ENCODE measurements around the gene ANXA6. TPM values are rescaled to one million over a fixed set of nuclear protein-coding genes. Genes with fewer than 3 reads are reported as not detected.

The ANXA6 gene
- polyA plus RNA-seq, 3 donors, result 60.6 to 124 (median 93.5) TPM

DNA sequence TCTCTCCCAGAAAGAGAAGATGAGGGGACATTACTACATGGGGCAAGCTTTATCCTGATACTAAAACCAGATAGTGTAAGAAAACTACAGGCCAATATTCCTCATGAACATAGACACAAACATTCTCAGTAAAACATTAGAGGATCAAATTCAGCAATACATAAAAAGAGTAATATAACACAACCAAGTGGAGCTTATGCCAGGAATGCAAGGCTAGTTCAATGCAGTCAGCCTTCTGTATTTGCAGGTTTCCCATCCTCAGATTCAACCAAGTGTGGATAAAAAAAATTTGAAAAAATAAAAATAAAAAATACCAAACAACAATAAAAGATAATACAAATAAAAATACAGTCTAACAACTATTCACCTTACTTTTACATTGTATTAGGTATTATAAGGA, 35.0 kb upstream of the ANXA6 start:
- intact Hi-C loops (cut with micrococcal nuclease), result no loop called here
- Mint-ChIP-seq H3K9me3 (peaks cover 5 to 22% (median 12%) of the 10 kb centered on the region in 7 donors), H3K4me3 (no peak overlapping the region), H3K27me3 (ENCODE audit: low read depth in 3 of 3) (peaks cover 0 to 4% (median 0%) of the 10 kb centered on the region in 3 donors), H3K27ac (no peak overlapping the region), H3K4me1 (peaks cover 49% of the 10 kb centered on the region), H3K36me3 (peaks cover 71 to 91% of the 10 kb centered on the region in 2 donors)
- Histone ChIP-seq H3K4me2 (replicated peaks; ENCODE audit: extremely low read depth, low read length, poor library complexity, severe bottlenecking) (no peak overlapping the region), H3K4me1 (ENCODE audit: control insufficient read depth in 1 of 2, insufficient read depth in 2 of 2, low read length in 2 of 2) (peaks cover 27 to 29% of the 10 kb centered on the region in 2 donors), H4K20me1 (ENCODE audit: insufficient read depth, low read length) (peaks cover 45% of the 10 kb centered on the region), H3K27ac (ENCODE audit: low read depth in 1 of 2, low read length in 2 of 2) (no peak overlapping the region), H3K9me3 (replicated peaks in 1 of 2; ENCODE audit: control insufficient read depth in 1 of 2, insufficient read depth in 1 of 2, low read length in 2 of 2) (peaks cover 0 to 8% of the 10 kb centered on the region in 2 donors), H2AFZ (ENCODE audit: insufficient read depth, low read depth, low read length, poor library complexity, severe bottlenecking) (no peak overlapping the region), H3K9ac (ENCODE audit: insufficient read depth, low read length, poor library complexity, severe bottlenecking) (no peak overlapping the region), H3K4me3 (replicated peaks in 1 of 3; ENCODE audit: low read depth in 2 of 3, low read length in 3 of 3) (no peak overlapping the region), H3K79me2 (ENCODE audit: insufficient read depth, low read length) (peaks cover 45% of the 10 kb centered on the region), H3K36me3 (replicated peaks in 1 of 2; ENCODE audit: control insufficient read depth in 1 of 2, insufficient read depth in 2 of 2, low read length in 2 of 2) (peaks cover 49 to 77% of the 10 kb centered on the region in 2 donors), H3K27me3 (ENCODE audit: control insufficient read depth in 2 of 2, insufficient read depth in 2 of 2, low read length in 2 of 2) (no peaks in the 10 kb centered on the region)
- DNase-seq, result no peak
- TF ChIP-seq, protein P1, sequence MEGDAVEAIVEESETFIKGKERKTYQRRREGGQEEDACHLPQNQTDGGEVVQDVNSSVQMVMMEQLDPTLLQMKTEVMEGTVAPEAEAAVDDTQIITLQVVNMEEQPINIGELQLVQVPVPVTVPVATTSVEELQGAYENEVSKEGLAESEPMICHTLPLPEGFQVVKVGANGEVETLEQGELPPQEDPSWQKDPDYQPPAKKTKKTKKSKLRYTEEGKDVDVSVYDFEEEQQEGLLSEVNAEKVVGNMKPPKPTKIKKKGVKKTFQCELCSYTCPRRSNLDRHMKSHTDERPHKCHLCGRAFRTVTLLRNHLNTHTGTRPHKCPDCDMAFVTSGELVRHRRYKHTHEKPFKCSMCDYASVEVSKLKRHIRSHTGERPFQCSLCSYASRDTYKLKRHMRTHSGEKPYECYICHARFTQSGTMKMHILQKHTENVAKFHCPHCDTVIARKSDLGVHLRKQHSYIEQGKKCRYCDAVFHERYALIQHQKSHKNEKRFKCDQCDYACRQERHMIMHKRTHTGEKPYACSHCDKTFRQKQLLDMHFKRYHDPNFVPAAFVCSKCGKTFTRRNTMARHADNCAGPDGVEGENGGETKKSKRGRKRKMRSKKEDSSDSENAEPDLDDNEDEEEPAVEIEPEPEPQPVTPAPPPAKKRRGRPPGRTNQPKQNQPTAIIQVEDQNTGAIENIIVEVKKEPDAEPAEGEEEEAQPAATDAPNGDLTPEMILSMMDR (IDR thresholded peaks at IDR 0.05), result no peak

DNA sequence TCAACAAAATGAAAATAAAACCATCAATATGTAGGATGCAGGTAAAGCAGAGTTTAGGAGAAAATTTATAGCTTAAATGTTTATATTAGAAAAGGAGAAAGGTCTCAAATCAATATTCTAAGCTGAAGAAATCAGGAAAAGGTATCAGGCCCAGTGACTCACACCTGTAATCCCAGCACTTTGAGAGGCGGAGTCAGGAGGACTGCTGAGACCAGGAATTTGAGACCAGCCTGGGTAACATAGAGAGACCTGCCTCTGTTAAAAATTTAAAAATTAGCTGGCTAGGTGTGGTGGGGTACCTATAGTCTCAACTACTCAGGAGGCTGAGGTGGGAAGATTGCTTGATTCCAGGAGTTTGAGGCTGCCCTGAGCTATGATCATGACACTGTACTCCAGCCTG, 34.1 kb upstream of the ANXA6 start:
- H2AFZ ChIP-seq (ENCODE audit: insufficient read depth, low read depth, low read length, poor library complexity, severe bottlenecking), result no peak overlapping the region
- 100% methylated on average over 1 of the region's 1 CpG for WGBS (ENCODE audit: insufficient coverage)
- peaks cover 45% of the 10 kb centered on the region for H3K79me2 ChIP-seq (ENCODE audit: insufficient read depth, low read length)
- peaks cover 0 to 4% (median 0%) of the 10 kb centered on the region in 3 donors for H3K27me3 Mint-ChIP-seq (ENCODE audit: low read depth in 3 of 3)
- H3K9me3 ChIP-seq (replicated peaks in 1 of 2; ENCODE audit: control insufficient read depth in 1 of 2, insufficient read depth in 1 of 2, low read length in 2 of 2), result peaks cover 0 to 8% of the 10 kb centered on the region in 2 donors
- peaks cover 5 to 22% (median 12%) of the 10 kb centered on the region in 7 donors for H3K9me3 Mint-ChIP-seq
- no peak for DNase-seq
- intact Hi-C loops (cut with micrococcal nuclease), result no loop called here
- H3K27ac Mint-ChIP-seq, result peak overlapping the region in 2 of 7 donors; percentile 0 to 3
- H3K36me3 Mint-ChIP-seq, result peaks cover 71 to 91% of the 10 kb centered on the region in 2 donors
- no peak overlapping the region for H3K4me3 Mint-ChIP-seq
- TF ChIP-seq, protein P1 (IDR thresholded peaks at IDR 0.05), result no peak
- H3K4me1 ChIP-seq (ENCODE audit: control insufficient read depth in 1 of 2, insufficient read depth in 2 of 2, low read length in 2 of 2), result peaks cover 19% of the 10 kb centered on the region in 2 donors
- peaks cover 55% of the 10 kb centered on the region for H4K20me1 ChIP-seq (ENCODE audit: insufficient read depth, low read length)
- H3K4me2 ChIP-seq (replicated peaks; ENCODE audit: extremely low read depth, low read length, poor library complexity, severe bottlenecking), result no peak overlapping the region
- H3K4me3 ChIP-seq (replicated peaks in 1 of 3; ENCODE audit: low read depth in 2 of 3, low read length in 3 of 3), result no peak overlapping the region
- no peaks in the 10 kb centered on the region for H3K27me3 ChIP-seq (ENCODE audit: control insufficient read depth in 2 of 2, insufficient read depth in 2 of 2, low read length in 2 of 2)
- peaks cover 55 to 77% of the 10 kb centered on the region in 2 donors for H3K36me3 ChIP-seq (replicated peaks in 1 of 2; ENCODE audit: control insufficient read depth in 1 of 2, insufficient read depth in 2 of 2, low read length in 2 of 2)
- no peak overlapping the region for H3K9ac ChIP-seq (ENCODE audit: insufficient read depth, low read length, poor library complexity, severe bottlenecking)
- H3K4me1 Mint-ChIP-seq, result peaks cover 40% of the 10 kb centered on the region
- H3K27ac ChIP-seq (ENCODE audit: low read depth in 1 of 2, low read length in 2 of 2), result no peak overlapping the region

All from CD14-positive monocyte (primary cell).